HEK293 (cell line): ENCODE data around the gene PALMD.

ENCODE experiments used
- BCL11A ChIP-seq: fragments of 450-650 bp; formaldehyde crosslinking; IDR thresholded peaks from 2 replicates; pipeline ENCODE4 v1.5.1; 2016; ENCODE audit warnings: low read depth, missing biosample characterization, missing genetic modification characterization
- ZFP69B ChIP-seq: fragments of 450-650 bp; formaldehyde crosslinking; IDR thresholded peaks from 2 replicates; pipeline ENCODE4 v1.5.1; 2016; ENCODE audit warnings: missing biosample characterization, missing genetic modification characterization
- ZNF10 ChIP-seq: fragments of 450-650 bp; formaldehyde crosslinking; IDR thresholded peaks from 2 replicates; pipeline ENCODE4 v1.5.1; 2017; ENCODE audit warnings: missing biosample characterization, missing genetic modification characterization
- ZNF184 ChIP-seq: fragments of 450-650 bp; IDR thresholded peaks from 2 replicates; pipeline ENCODE4 v1.5.1; 2018; ENCODE audit warnings: missing biosample characterization, mild to moderate bottlenecking, missing genetic modification characterization
- ZNF354C ChIP-seq: fragments of 450-650 bp; formaldehyde crosslinking; IDR thresholded peaks from 2 replicates; pipeline ENCODE4 v1.5.1; 2016; ENCODE audit warnings: missing biosample characterization, missing genetic modification characterization, low read depth, borderline replicate concordance
- ZNF658 ChIP-seq: fragments of 450-650 bp; formaldehyde crosslinking; IDR thresholded peaks from 2 replicates; pipeline ENCODE4; 2016; ENCODE audit warnings: missing biosample characterization, missing genetic modification characterization
- TF ChIP-seq, protein P1 (sequence below): IDR thresholded peaks from 2 replicates; pipeline ENCODE4 v1.6.1; 2011; ENCODE audit warnings: mild to moderate bottlenecking, low read depth, low read length, borderline replicate concordance
- TF ChIP-seq, protein P2 (sequence below): fragments of 450-650 bp; formaldehyde crosslinking; IDR thresholded peaks from 2 replicates; pipeline ENCODE4 v1.5.1; 2016; ENCODE audit warnings: missing biosample characterization, missing genetic modification characterization

DNA sequence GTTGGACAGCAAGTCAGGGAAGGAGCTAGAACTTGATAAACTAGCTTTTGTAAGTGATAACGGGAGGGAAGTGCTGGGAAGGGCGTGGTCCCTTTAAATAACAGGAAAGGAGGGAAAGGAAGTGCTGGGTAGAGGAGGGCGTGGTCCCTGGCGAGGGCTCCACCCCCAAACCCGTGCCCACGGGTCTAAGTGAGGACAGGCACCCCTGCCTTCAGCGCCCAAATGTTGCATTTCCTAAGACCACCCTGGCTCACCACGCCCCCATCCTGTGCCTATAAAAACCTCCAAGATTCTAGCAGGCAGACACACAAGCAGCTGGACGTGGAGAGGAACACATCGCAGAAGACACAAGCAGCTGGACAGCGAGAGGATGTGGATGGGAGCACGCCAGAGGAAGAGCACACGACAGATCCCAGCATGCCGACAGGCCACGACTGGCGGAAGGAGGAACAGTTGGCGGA lies 58.5 kb downstream of the PALMD start:
- TF ChIP-seq ZFP69B (tag by site-specific recombination) (no peak), BCL11A (tag by site-specific recombination) (no peak), ZNF354C (tag by site-specific recombination) (no peak), ZNF184 (tag by site-specific recombination) (no peak), ZNF658 (no peak), ZNF10 (no peak)
- TF ChIP-seq, protein P1, sequence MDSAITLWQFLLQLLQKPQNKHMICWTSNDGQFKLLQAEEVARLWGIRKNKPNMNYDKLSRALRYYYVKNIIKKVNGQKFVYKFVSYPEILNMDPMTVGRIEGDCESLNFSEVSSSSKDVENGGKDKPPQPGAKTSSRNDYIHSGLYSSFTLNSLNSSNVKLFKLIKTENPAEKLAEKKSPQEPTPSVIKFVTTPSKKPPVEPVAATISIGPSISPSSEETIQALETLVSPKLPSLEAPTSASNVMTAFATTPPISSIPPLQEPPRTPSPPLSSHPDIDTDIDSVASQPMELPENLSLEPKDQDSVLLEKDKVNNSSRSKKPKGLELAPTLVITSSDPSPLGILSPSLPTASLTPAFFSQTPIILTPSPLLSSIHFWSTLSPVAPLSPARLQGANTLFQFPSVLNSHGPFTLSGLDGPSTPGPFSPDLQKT: no peak
- TF ChIP-seq, protein P2, sequence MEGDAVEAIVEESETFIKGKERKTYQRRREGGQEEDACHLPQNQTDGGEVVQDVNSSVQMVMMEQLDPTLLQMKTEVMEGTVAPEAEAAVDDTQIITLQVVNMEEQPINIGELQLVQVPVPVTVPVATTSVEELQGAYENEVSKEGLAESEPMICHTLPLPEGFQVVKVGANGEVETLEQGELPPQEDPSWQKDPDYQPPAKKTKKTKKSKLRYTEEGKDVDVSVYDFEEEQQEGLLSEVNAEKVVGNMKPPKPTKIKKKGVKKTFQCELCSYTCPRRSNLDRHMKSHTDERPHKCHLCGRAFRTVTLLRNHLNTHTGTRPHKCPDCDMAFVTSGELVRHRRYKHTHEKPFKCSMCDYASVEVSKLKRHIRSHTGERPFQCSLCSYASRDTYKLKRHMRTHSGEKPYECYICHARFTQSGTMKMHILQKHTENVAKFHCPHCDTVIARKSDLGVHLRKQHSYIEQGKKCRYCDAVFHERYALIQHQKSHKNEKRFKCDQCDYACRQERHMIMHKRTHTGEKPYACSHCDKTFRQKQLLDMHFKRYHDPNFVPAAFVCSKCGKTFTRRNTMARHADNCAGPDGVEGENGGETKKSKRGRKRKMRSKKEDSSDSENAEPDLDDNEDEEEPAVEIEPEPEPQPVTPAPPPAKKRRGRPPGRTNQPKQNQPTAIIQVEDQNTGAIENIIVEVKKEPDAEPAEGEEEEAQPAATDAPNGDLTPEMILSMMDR (tag by site-specific recombination): no peak
